ENCODE results near the gene PARVB.

Gene PARVB

DNA sequence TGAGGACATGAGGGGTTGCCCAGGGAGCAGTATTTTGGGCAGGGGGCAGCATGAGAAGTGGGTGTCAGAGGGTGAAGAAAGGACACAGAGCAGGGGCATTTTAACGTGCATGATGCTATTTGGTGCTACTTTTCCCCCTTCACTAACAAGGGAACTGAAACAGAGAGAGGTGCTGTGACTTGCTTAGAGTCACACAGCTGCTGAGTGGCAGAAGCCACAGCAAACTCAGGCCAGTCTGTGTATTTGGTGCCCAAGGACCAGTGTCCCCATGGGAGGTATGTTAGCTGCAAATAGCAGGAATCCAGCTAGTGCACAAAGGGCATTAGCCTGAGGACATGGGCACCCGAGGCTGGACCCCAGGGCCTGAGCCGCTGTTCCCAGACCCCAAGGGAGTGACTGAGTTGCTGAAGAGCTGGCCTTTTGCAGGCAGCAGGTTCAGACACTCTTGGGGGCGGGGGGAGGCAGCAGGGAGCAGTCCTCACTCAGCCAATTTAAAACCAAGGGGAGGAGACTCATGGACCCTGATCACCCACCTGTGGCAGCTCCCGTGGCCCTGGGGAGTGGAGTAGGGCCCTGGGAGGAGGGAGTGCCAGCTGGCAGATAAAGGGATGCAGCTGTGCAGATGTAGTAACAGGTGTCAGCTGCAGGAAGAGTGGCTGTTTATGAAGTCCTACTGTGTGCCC lies 171.2 kb downstream of the PARVB start:
- Histone ChIP-seq H3K9ac (ENCODE audit: low read depth, low read length, poor library complexity) (no peak overlapping the region), H3K27me3 (ENCODE audit: control insufficient read depth in 3 of 3, insufficient read depth in 3 of 3, low read depth in 1 of 3, low read length in 3 of 3) (peaks cover 0 to 13% (median 0%) of the 10 kb centered on the region in 3 experiments), H2BK120ac (ENCODE audit: low read depth, low read length) (no peak overlapping the region), H4K8ac (ENCODE audit: low read depth, low read length) (no peak overlapping the region), H2AFZ (ENCODE audit: low read length) (no peak overlapping the region), H4K91ac (ENCODE audit: low read depth, low read length, poor library complexity) (no peak overlapping the region), H3K14ac (ENCODE audit: low read length) (no peak overlapping the region), H2AK5ac (ENCODE audit: low read depth, low read length) (peak overlapping the region; percentile 57), H2BK15ac (ENCODE audit: low read length) (peak overlapping the region; percentile 31), H3K4ac (ENCODE audit: low read length) (no peak overlapping the region), H2BK5ac (ENCODE audit: low read length) (peak overlapping the region; percentile 45), H3K4me2 (ENCODE audit: insufficient read depth, low read length, poor library complexity, severe bottlenecking) (no peak overlapping the region), H3K4me3 (ENCODE audit: low read length in 2 of 2) (no peak overlapping the region), H3K36me3 (replicated peaks in 1 of 2; ENCODE audit: control insufficient read depth in 2 of 2, insufficient read depth in 2 of 2, low read length in 2 of 2) (no peaks in the 10 kb centered on the region), H3K4me1 (ENCODE audit: control insufficient read depth in 2 of 2, insufficient read depth in 1 of 2, low read depth in 1 of 2, low read length in 2 of 2) (peaks cover 4% of the 10 kb centered on the region in 2 donors), H3K79me1 (ENCODE audit: low read depth, low read length) (no peaks in the 10 kb centered on the region), H3K23ac (ENCODE audit: low read depth, low read length, poor library complexity) (peak overlapping the region; percentile 28), H3K9me3 (replicated peaks in 1 of 2; ENCODE audit: control insufficient read depth in 2 of 2, insufficient read depth in 1 of 2, low read depth in 1 of 2, low read length in 2 of 2) (peaks cover 0 to 2% of the 10 kb centered on the region in 2 donors), H3K27ac (replicated peaks; ENCODE audit: low read length) (no peak overlapping the region), H2BK12ac (ENCODE audit: low read length) (no peak overlapping the region), H3K18ac (ENCODE audit: low read length) (peak overlapping the region; percentile 75)
- WGBS, 2 donors (ENCODE audit: extremely low coverage in 2 of 2, insufficient read length in 2 of 2, insufficient replicate concordance in 1 of 2): no CpG with 5 or more reads among the region's 5 CpGs
- no peak for DNase-seq (ENCODE audit: low spot score)

DNA sequence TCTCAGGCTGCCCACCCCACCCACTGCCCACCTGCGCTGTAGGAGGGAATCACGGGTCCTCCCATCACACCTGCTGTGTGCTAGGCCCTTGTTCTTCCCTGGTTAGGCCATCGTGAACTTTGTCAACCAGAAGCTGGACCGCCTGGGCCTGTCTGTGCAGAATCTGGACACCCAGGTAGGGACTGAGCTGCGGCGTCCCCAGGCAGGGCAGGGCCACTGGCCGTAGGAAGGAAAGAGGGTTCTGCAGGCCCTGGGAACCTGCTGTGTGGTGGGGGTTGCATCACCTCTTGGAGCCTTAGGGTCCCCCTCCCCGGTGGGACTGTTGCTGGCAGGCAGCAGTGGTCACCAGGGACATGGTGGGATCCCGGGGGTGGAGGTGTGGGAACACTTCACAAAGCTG lies 172.1 kb downstream of the PARVB start:
- no peaks in the 10 kb centered on the region for H3K36me3 ChIP-seq (replicated peaks in 1 of 2; ENCODE audit: control insufficient read depth in 2 of 2, insufficient read depth in 2 of 2, low read length in 2 of 2)
- DNase-seq (ENCODE audit: low spot score): no peak
- no peak overlapping the region for H2BK15ac ChIP-seq (ENCODE audit: low read length)
- H3K9me3 ChIP-seq (replicated peaks in 1 of 2; ENCODE audit: control insufficient read depth in 2 of 2, insufficient read depth in 1 of 2, low read depth in 1 of 2, low read length in 2 of 2): peaks cover 0 to 2% of the 10 kb centered on the region in 2 donors
- H2AK5ac ChIP-seq (ENCODE audit: low read depth, low read length): peak overlapping the region; percentile 15
- H3K14ac ChIP-seq (ENCODE audit: low read length): peak overlapping the region; percentile 6
- H4K91ac ChIP-seq (ENCODE audit: low read depth, low read length, poor library complexity): no peak overlapping the region
- peak overlapping the region; percentile 55 for H3K9ac ChIP-seq (ENCODE audit: low read depth, low read length, poor library complexity)
- H2BK5ac ChIP-seq (ENCODE audit: low read length): no peak overlapping the region
- no peak overlapping the region for H2BK120ac ChIP-seq (ENCODE audit: low read depth, low read length)
- H4K8ac ChIP-seq (ENCODE audit: low read depth, low read length): no peak overlapping the region
- H3K27ac ChIP-seq (replicated peaks; ENCODE audit: low read length): no peak overlapping the region
- H2BK12ac ChIP-seq (ENCODE audit: low read length): no peak overlapping the region
- H3K4ac ChIP-seq (ENCODE audit: low read length): no peak overlapping the region
- no peak overlapping the region for H3K23ac ChIP-seq (ENCODE audit: low read depth, low read length, poor library complexity)
- H3K79me1 ChIP-seq (ENCODE audit: low read depth, low read length): no peaks in the 10 kb centered on the region
- H3K4me1 ChIP-seq (ENCODE audit: control insufficient read depth in 2 of 2, insufficient read depth in 1 of 2, low read depth in 1 of 2, low read length in 2 of 2): no peaks in the 10 kb centered on the region
- H3K4me3 ChIP-seq (ENCODE audit: low read length in 2 of 2): no peak overlapping the region
- no peak overlapping the region for H2AFZ ChIP-seq (ENCODE audit: low read length)
- H3K4me2 ChIP-seq (ENCODE audit: insufficient read depth, low read length, poor library complexity, severe bottlenecking): no peak overlapping the region
- peak overlapping the region; percentile 33 for H3K18ac ChIP-seq (ENCODE audit: low read length)
- peaks cover 0 to 20% (median 0%) of the 10 kb centered on the region in 3 experiments for H3K27me3 ChIP-seq (ENCODE audit: control insufficient read depth in 3 of 3, insufficient read depth in 3 of 3, low read depth in 1 of 3, low read length in 3 of 3)
- no CpG with 5 or more reads among the region's 9 CpGs for WGBS, 2 donors (ENCODE audit: extremely low coverage in 2 of 2, insufficient read length in 2 of 2, insufficient replicate concordance in 1 of 2)

DNA sequence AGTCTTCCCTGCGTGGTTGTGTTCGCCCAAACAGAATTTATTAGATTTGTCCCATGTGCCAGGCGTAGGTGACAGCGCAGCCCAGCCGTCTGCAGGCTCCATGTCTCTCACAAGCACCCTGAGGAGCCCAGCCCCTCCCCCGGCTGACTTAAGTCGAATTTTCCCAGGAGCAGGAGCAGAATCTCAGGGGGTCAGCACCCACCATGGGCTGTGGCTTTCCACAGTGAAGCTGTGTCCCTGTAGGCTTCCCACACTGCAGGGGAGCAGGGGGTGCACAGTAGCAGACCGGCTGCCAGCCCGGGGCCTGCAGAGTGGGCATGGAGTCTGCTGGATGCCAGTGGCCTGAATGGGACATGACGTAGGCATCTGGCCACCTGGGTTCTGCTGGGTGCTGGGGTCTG lies 172.6 kb downstream of the PARVB start:
- no peak overlapping the region for H3K27ac ChIP-seq (replicated peaks; ENCODE audit: low read length)
- peak overlapping the region; percentile 26 for H3K14ac ChIP-seq (ENCODE audit: low read length)
- H3K9me3 ChIP-seq (replicated peaks in 1 of 2; ENCODE audit: control insufficient read depth in 2 of 2, insufficient read depth in 1 of 2, low read depth in 1 of 2, low read length in 2 of 2): peaks cover 0 to 2% of the 10 kb centered on the region in 2 donors
- H3K4me1 ChIP-seq (ENCODE audit: control insufficient read depth in 2 of 2, insufficient read depth in 1 of 2, low read depth in 1 of 2, low read length in 2 of 2): no peaks in the 10 kb centered on the region
- H3K23ac ChIP-seq (ENCODE audit: low read depth, low read length, poor library complexity): no peak overlapping the region
- H3K9ac ChIP-seq (ENCODE audit: low read depth, low read length, poor library complexity): no peak overlapping the region
- no peak overlapping the region for H2BK15ac ChIP-seq (ENCODE audit: low read length)
- H2BK5ac ChIP-seq (ENCODE audit: low read length): no peak overlapping the region
- no peak overlapping the region for H3K4ac ChIP-seq (ENCODE audit: low read length)
- H2AK5ac ChIP-seq (ENCODE audit: low read depth, low read length): peak overlapping the region; percentile 40
- H2BK12ac ChIP-seq (ENCODE audit: low read length): peak overlapping the region; percentile 11
- H2BK120ac ChIP-seq (ENCODE audit: low read depth, low read length): no peak overlapping the region
- no peak overlapping the region for H3K4me3 ChIP-seq (ENCODE audit: low read length in 2 of 2)
- H2AFZ ChIP-seq (ENCODE audit: low read length): no peak overlapping the region
- H3K27me3 ChIP-seq (ENCODE audit: control insufficient read depth in 3 of 3, insufficient read depth in 3 of 3, low read depth in 1 of 3, low read length in 3 of 3): peaks cover 0 to 25% (median 0%) of the 10 kb centered on the region in 3 experiments
- H4K91ac ChIP-seq (ENCODE audit: low read depth, low read length, poor library complexity): no peak overlapping the region
- no peak overlapping the region for H4K8ac ChIP-seq (ENCODE audit: low read depth, low read length)
- no peak overlapping the region for H3K4me2 ChIP-seq (ENCODE audit: insufficient read depth, low read length, poor library complexity, severe bottlenecking)
- H3K18ac ChIP-seq (ENCODE audit: low read length): peak overlapping the region; percentile 76
- no peaks in the 10 kb centered on the region for H3K36me3 ChIP-seq (replicated peaks in 1 of 2; ENCODE audit: control insufficient read depth in 2 of 2, insufficient read depth in 2 of 2, low read length in 2 of 2)
- no peak for DNase-seq (ENCODE audit: low spot score)
- H3K79me1 ChIP-seq (ENCODE audit: low read depth, low read length): no peaks in the 10 kb centered on the region
- WGBS, 2 donors (ENCODE audit: extremely low coverage in 2 of 2, insufficient read length in 2 of 2, insufficient replicate concordance in 1 of 2): no CpG with 5 or more reads among the region's 10 CpGs

DNA sequence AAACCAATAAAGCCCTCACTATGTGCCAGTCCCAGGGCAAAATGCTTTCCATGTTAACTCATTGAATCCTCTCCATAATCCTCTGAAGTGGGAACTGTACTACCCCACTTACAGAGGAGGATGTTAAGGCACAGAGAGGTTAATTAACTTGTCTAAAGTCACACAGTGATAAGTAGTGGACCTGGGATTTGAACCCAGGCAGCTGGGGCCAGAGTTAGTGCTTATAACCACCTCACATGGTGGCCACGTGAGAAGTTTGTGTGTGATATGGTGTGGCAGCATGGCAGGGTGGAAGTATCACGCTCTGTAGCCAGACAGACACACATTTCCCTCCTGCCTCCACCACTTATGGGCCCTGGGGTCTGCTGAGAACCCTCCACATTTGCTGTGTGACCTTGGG lies 173.2 kb downstream of the PARVB start:
- Histone ChIP-seq H3K9ac (ENCODE audit: low read depth, low read length, poor library complexity) (no peak overlapping the region), H3K79me1 (ENCODE audit: low read depth, low read length) (no peaks in the 10 kb centered on the region), H3K36me3 (replicated peaks in 1 of 2; ENCODE audit: control insufficient read depth in 2 of 2, insufficient read depth in 2 of 2, low read length in 2 of 2) (no peaks in the 10 kb centered on the region), H3K14ac (ENCODE audit: low read length) (no peak overlapping the region), H3K4me3 (ENCODE audit: low read length in 2 of 2) (no peak overlapping the region), H4K91ac (ENCODE audit: low read depth, low read length, poor library complexity) (no peak overlapping the region), H3K9me3 (replicated peaks in 1 of 2; ENCODE audit: control insufficient read depth in 2 of 2, insufficient read depth in 1 of 2, low read depth in 1 of 2, low read length in 2 of 2) (peaks cover 0 to 2% of the 10 kb centered on the region in 2 donors), H3K4me1 (ENCODE audit: control insufficient read depth in 2 of 2, insufficient read depth in 1 of 2, low read depth in 1 of 2, low read length in 2 of 2) (peaks cover 0 to 2% of the 10 kb centered on the region in 2 donors), H3K18ac (ENCODE audit: low read length) (no peak overlapping the region), H3K23ac (ENCODE audit: low read depth, low read length, poor library complexity) (no peak overlapping the region), H2AK5ac (ENCODE audit: low read depth, low read length) (no peak overlapping the region), H3K4ac (ENCODE audit: low read length) (no peak overlapping the region), H2AFZ (ENCODE audit: low read length) (no peak overlapping the region), H3K27me3 (ENCODE audit: control insufficient read depth in 3 of 3, insufficient read depth in 3 of 3, low read depth in 1 of 3, low read length in 3 of 3) (peaks cover 0 to 30% (median 0%) of the 10 kb centered on the region in 3 experiments), H2BK15ac (ENCODE audit: low read length) (no peak overlapping the region), H4K8ac (ENCODE audit: low read depth, low read length) (no peak overlapping the region), H2BK120ac (ENCODE audit: low read depth, low read length) (no peak overlapping the region), H2BK12ac (ENCODE audit: low read length) (no peak overlapping the region), H2BK5ac (ENCODE audit: low read length) (no peak overlapping the region), H3K27ac (replicated peaks; ENCODE audit: low read length) (no peak overlapping the region), H3K4me2 (ENCODE audit: insufficient read depth, low read length, poor library complexity, severe bottlenecking) (no peak overlapping the region)
- no peak for DNase-seq (ENCODE audit: low spot score)
- no CpG with 5 or more reads among the region's 2 CpGs for WGBS, 2 donors (ENCODE audit: extremely low coverage in 2 of 2, insufficient read length in 2 of 2, insufficient replicate concordance in 1 of 2)

Data from neuronal stem cell (in vitro differentiated cells).